Neural progenitor cell (in vitro differentiated cells): ENCODE measurements around the gene ZMIZ1.

ENCODE experiments used
- EZH2 ChIP-seq: fragments of 200-600 bp; sonication (generic); IDR thresholded peaks from 2 replicates; pipeline ENCODE4 v1.6.1; 2017; ENCODE audit warnings: antibody characterized with exemption, mild to moderate bottlenecking, moderate library complexity
- EZH2phosphoT487 ChIP-seq: fragments of 200-600 bp; sonication (generic); IDR thresholded peaks from 2 replicates; pipeline ENCODE4 v1.6.1; 2017; ENCODE audit warnings: antibody characterized with exemption

- TF ChIP-seq EZH2phosphoT487 (no peak), EZH2 (no peak)
Observed at GRCh38 chr10:79329529-79329928, 260.8 kb downstream of the ZMIZ1 start.
